ENCODE results near the gene NTNG2. TPM values are rescaled to one million over a fixed set of nuclear protein-coding genes. Genes with fewer than 3 reads are reported as not detected.

NTNG2 gene
- polyA plus RNA-seq, 4 donors = 0.21 to 0.67 (median 0.43) TPM

Other genes with a start within 250 kb of the NTNG2 start
- 10 to 100 TPM; 10.8 to 17.8 (median 11.0) TPM for gene MED27, start 82.2 kb upstream of the NTNG2 start, polyA plus RNA-seq
- 10 to 100 TPM; 16.1 to 34.5 (median 17.8) TPM for gene SETX, start 192.9 kb downstream of the NTNG2 start, polyA plus RNA-seq
- 10 to 100 TPM in 3 of 4 donors, 1 to 10 TPM in 1; 8.4 to 15.0 (median 11.0) TPM for gene TTF1, start 244.8 kb downstream of the NTNG2 start, polyA plus RNA-seq
- gene CFAP77, start 248.2 kb downstream of the NTNG2 start, polyA plus RNA-seq = not detected

Measured in small intestine (tissue), 4 donors.